HG02885 (cell line): ENCODE measurements around the gene SUFU.

ENCODE experiments used
- ATAC-seq: cut with Tn5 transposase; IDR thresholded peaks from one replicate; pipeline ENCODE4 v1.9.1; 2021; ENCODE audit warnings: mild to moderate bottlenecking; ENCODE audit not compliant: unreplicated experiment, poor library complexity

Gene SUFU

DNA sequence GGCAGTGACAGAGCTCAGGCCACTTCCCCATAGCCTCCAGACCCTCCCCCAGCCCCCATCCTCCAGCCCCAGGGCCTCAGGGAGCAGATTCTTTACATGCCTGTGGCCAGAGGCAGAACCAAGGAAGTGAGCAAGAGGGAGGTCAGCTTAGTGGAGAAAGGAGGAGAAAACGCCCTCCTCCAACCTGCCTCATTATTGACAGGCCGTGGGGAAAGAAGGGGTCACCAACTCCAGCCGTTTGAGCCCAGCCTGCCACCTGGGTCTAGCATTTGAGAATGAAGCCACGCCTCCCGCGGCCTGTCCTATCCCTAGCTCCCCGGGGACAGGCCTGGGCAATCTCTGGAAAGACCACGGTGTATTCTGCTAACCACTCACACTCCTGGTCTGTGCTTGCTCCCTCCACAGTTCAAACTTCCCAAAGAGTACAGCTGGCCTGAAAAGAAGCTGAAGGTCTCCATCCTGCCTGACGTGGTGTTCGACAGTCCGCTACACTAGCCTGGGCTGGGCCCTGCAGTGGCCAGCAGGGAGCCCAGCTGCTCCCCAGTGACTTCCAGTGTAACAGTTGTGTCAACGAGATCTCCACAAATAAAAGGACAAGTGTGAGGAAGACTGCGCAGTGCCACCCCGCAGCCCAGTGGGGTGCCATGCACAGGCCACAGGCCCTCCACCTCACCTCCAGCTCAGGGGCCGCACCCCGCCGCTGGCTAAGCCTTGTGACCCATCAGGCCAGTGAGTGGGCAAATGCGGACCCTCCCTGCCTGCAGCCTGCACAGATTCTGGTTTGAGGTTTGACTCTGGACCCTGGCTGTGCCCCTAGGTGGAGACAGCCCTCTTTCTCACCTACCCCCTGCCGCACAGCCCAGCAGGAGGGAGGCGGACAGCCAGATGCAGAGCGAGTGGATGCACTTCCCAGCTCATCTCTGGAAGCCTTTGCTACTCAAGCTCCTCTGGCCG is 126.2 kb downstream of the SUFU start:
- no peak for ATAC-seq

DNA sequence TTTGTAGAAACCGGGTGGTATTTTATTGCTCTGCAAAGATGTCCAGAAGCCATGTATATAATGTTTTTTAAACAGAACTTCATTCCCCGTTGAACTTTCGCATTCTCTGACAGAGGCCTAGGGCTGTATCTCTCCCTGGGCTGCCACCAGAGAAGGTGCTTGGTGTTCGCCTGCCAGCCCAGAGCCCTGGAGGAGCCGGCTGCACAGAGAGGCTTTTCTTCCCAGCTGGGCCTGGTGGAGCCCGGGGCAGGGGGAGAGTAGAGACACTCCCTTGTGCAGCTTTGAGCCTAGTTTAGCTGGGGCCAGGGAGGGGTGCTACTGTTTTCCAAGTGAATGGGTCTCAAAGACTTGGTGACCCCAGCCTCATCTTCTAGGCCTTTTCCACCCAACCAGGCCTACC is 126.9 kb downstream of the SUFU start:
- no peak for ATAC-seq

DNA sequence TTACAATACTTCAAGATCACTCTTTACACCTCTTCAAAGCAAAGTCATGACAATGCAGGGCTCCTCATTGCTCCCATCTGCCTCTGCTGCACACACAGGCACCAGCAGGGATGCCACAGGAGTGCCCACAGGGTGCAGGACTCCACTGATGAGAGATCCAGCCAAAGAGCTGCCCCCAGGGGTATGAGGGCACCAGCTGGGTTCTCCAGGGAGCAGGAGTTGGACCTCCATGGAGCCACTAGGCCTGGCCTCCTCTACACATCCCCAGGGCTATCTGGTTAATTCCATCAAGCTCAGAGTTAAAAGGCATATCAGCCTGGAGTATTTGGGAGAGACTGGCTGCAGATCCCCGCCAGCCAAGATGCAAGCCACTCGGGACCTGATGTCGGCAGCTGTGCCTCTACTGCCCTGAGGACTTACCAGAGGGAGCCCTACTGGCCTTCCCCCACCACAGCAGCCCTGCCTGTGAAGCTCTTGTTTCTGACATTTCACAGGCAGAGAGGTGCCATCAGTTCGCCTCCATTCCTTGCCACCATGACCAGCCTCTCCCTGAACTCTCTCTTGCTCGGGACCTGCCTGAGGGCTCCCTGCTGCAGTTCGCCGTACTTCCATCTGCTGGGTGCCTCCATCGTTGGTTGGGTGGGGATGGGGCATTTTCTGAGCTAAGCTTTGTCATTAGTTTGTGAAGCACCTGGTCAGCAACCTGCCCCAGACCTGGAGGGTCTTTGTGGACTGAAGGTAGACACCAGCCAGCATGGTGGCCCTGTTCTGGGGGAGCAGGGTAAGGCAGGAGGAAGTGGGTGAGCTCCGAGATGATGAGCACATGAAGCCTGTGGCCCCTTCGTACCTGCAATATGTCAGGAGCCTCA is 128.0 kb downstream of the SUFU start:
- ATAC-seq, result no peak

DNA sequence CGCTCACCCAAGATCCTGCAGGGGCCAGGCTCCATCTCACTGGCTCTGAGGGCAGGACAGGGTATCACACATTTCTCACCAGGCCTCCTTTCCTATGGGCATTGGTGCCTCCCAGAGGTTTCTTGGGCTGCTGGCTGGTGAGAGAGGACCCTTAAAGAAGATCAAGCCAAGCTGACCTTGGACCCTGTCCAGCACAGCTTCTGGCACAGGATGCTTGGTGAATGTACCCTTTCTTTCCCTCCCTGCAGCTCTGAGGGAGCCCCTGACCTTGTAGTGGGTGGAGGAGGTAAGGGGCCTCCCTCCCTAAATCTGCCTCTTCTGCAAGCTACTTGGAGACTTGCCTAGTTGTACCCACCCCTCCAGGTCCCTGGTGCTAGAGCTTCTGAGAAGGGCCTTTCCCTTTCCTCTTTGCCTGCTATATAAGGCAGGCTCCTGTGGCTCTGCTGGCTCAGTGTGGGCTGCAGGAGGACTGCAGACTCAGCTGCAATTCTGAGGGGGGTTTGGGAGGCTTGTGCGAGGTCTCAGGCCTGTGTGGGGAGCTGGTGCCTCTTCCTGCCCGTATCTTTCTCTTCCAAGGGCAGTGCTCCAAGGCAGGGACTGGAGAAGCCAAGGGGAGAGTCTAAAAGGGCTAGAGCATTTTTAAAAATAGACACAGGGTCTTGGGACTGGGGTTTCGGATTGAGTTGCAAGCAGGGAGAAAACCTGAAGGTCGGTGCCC is 128.8 kb downstream of the SUFU start:
- no peak for ATAC-seq

DNA sequence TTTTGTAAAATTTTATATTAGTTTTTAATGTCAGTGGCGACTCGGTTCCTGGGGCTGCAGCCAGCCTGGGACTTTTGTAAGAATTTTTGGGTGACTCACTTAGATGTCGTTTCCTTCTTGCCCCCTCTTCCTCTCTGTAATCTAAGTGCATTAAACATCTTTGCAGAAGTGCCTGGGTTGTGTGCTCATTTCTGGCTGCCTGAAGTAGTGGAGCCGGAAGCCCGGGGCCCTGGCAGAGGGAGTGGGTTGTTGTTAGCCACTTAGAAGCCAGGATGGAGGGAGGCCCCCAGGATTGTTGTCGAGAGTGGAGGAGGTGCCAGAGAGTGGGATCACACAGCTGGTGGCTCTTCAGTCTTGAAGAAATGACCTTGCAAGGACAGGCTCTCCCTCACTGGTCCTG is 129.5 kb downstream of the SUFU start:
- ATAC-seq, result no peak

DNA sequence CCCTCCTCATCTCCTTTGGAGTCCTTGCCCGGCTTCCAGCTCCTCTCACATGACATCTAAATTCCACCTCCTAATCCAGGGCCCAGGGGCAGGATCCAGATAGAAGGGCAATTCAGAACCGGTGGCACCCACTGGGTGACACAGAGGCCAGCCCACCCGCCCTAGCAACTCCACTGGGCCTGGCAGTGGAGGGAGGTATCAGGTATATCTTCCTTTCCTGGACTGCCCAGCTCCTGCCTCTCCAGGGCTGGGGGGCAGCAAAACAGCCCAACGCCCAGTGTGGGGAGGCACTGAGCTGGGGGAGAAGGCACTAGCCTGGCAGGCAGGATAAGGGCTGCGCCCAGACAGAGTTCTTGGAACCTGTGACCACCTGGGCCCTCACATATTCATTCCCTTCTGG is 130.1 kb downstream of the SUFU start:
- no peak for ATAC-seq

DNA sequence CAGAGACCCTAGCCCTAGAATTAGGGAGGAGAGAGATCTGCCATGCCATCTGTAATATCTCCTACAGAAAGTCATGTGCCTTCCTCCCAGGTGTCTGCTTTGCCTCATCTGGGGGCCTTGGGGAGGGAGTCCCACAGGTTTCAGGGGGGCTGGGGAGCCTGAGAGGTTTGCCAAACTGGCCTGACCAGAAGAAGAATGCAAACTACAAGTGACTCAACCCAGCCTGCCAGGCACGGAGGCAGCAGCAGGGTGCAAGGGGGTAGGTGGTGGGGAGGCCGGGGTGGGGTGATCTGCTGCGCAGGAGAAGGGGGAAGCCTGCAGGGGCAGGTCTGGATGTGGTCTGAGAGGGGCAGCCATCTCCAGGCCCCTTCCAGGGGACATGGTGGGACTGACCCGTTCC is 130.9 kb downstream of the SUFU start:
- ATAC-seq, result no peak

DNA sequence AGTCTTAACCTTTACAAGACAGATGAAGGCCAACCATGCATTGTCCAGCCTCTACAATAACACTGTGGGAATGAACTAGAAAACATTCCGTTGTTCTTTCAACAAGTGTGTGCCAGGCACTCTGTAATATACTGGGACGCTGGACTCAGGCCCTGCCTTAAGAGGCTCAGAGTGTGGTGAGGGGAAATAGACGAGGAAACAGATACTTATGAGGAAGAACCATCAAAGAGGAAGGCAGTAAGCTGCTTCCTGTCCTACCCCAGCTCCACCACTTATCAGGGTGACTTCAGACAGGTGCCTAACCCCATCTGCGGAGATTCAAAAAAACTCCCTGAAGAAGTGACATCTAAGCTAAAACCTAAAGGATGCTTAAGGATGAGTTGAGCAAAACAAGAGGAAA is 131.6 kb downstream of the SUFU start:
- ATAC-seq, result no peak

DNA sequence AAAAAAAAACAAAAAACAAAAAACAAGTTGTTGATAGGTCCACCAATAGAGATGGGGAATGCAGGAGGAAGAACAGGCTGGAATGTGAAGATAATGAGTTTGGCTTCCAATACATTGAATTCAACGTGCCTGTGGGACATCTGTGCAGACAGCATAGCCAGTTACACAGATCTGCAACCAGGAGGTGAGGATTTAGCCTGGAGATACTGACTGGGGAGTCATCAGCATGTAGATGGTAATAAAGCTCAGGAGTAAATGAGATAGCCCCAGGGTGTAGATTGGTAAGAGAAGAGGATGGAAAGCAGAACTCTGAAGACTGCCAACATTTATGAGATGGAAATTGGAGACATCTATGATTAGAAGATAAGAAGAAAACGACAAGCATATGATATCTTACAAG is 135.8 kb downstream of the SUFU start:
- no peak for ATAC-seq

DNA sequence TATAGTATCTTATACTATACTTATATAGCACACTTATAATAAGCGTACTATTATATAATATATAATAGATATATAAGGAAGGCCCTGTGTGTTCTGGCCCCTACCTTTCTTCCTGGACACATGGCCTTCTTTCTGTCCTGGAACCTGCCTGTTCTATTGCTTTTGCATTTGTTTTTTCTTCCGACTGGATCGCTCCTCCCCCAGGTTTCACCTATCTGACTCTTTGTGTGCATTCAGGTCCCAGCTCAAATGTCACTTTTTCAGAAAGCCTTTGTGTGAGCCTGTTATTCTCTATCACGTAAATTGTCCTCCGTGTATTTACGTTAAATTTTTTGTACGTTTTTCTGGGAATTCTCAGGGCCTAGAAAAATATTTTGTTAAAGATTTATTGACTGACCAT is 137.6 kb downstream of the SUFU start:
- no peak for ATAC-seq

DNA sequence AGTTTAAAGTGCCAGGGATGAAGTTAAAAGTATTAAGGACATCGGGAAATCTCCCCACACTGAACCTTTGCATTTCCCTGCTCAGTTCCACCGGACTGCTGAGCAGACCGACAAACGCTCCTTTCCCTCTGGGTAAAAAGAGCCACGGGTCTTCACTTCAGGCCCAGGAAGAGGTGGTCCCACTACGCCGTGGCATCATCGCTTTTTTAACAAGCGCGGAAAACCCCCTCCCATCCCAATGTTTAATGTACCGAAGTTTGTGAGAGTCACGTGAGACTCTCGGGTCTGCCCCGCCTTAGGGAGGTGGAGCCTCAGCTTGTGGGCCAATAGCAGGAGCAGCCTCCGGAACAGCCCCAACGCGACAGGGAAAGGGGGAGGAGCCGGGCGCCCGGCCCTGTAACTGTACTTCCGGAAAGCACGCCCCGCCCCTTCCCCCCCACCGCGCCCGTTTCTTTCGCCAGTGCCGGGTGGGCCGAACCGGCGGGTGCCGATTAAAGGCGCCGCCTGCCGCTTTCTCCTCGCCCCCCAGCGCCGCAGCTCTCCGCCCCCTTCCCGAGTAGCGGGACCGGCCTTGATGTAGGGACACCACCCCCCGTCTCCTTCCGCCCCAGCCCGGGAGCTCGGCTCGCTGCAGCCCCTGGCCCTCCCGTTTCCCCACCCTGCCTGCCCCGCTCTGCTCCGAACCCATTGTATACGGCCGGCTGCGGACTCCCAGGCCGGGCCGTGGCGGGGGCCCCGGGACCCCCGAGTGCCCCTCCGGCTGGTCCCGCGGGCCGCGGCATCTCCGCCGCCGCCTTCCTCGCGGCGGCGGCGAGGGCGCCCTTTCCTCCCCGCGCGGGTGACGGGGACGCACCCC is 138.3 kb downstream of the SUFU start:
- ATAC-seq, result peak; percentile 65

DNA sequence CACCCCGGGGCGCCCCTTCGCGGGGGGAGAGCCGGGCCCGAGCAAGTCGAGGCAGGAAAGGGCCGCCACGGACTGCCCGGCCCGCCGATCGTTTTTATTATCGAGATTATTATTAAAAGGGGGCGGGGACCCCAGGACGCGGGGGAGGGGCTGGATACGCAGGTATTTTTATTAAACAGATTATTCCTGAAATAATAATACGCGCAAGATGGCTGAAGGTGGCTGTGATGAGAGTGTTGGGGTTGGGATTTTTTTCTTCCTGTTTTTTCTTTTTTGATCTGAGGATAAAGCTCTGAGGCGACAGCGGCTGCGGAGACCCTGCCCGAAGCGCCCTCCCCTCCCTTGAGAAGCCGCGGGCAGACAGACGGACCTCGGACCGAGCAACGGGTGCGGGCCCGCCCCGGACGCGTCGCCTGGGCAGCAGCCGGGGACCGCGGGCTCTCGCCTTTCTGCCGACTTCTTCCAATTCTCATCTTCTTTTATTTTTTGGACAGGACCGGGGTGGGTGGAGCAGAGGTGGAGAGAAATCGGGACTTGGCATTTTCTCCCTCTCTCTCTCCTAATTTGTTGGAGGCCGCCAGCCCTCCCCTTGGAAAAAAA is 139.1 kb downstream of the SUFU start:
- ATAC-seq, result no peak

DNA sequence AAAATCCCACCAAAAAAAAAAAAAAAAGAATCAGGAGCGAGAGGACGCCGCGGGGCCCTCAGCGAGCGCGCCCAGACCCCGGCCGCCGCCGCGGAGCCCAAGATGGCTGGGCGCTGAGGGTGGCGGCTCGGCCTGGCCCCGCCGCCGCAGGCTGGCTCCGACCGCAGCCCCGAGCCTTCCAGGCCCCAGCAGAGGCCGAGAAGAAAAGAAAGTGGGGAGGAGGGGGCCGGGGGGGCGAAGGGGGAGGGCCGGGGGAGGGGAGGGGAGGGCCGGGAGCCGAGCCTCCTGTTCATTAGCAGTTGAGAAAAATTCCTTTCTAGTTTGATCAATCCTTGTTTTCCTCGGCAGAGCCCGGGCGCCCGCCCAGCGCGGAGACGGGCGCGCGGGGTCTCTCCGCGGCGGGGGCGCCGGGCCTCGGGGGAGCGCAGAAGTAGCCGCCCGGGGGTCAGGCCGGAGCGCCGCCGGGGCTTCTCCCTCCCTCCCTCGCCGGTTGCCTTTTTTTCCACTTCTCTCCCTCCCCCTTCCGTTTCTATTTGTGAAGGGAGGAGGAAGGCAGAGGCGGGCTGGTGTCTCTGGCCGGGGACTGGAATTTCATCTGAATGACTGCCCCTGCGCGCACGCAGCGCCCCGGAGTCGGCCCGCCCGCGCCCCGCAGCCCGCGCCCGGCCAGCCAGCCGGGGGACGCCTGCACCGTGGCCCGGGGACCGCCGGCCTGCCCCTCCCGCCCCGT is 139.7 kb downstream of the SUFU start:
- peak; percentile 6 for ATAC-seq

DNA sequence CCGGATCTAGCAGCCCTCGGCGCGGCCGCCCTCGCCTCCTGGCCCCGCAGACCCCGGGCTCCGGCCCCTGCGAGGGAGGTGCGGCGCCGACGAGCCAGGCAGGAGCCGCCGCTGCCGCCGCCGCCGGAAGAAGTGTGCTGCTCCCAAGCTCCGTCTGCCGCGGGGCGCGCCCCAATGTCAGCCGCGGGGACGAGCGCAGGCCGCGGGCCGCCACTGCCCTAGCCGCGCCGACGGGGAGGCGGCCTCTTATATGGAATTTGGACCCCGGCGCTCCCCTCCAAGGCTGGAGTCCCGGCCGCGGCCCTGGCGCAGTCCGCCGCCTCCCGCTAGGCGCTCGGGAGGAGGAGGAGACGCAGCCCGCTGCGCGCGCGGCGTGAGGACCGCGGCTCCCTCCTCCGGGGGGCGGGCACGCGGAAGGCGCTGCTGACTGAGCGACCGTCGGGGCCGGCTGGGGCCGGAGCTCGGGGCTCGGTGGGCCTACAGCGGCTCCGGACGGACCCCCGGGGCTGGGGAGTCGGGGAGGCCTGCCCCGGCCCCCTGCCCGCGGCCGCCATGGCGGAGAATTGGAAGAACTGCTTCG is 140.4 kb downstream of the SUFU start, which contains the start of gene TRIM8:
TSS of gene TRIM8 (plus strand) at position 414 of the 580 bp plus-strand sequence. CDS start at position 553, 139 bp downstream.
- ATAC-seq, result peak; percentile 11

DNA sequence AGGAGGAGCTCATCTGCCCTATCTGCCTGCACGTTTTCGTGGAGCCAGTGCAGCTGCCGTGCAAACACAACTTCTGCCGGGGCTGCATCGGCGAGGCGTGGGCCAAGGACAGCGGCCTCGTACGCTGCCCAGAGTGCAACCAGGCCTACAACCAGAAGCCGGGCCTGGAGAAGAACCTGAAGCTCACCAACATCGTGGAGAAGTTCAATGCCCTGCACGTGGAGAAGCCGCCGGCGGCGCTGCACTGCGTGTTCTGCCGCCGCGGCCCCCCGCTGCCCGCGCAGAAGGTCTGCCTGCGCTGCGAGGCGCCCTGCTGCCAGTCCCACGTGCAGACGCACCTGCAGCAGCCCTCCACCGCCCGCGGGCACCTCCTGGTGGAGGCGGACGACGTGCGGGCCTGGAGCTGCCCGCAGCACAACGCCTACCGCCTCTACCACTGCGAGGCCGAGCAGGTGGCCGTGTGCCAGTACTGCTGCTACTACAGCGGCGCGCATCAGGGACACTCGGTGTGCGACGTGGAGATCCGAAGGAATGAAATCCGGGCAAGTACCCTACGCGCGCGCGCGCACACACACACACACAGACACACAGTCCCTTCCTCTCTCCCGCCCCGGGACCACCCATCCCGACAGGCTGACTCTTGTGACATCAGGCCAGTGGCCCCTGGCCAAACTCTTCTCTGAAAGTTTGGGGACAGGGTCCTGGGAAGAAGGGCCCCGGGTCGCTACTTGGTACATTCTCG is 141.0 kb downstream of the SUFU start:
- ATAC-seq, result no peak

DNA sequence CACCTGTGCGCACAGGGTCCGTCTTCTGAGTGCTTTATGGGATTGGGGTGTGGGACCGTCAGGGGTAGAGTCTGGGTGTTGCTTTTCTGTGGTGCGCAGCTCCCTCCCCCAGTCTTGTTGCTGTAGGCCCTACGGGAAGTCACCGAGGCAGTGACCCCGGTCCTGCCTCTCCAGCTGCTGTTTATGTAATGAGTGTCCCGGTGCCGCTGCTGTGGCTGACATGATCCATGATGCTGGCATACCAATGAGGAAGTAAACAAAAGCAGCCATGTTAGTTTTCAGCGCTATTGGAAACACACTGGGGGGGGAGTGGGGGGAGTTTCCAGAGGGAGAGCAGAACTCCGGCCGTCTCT is 141.6 kb downstream of the SUFU start:
- no peak for ATAC-seq

DNA sequence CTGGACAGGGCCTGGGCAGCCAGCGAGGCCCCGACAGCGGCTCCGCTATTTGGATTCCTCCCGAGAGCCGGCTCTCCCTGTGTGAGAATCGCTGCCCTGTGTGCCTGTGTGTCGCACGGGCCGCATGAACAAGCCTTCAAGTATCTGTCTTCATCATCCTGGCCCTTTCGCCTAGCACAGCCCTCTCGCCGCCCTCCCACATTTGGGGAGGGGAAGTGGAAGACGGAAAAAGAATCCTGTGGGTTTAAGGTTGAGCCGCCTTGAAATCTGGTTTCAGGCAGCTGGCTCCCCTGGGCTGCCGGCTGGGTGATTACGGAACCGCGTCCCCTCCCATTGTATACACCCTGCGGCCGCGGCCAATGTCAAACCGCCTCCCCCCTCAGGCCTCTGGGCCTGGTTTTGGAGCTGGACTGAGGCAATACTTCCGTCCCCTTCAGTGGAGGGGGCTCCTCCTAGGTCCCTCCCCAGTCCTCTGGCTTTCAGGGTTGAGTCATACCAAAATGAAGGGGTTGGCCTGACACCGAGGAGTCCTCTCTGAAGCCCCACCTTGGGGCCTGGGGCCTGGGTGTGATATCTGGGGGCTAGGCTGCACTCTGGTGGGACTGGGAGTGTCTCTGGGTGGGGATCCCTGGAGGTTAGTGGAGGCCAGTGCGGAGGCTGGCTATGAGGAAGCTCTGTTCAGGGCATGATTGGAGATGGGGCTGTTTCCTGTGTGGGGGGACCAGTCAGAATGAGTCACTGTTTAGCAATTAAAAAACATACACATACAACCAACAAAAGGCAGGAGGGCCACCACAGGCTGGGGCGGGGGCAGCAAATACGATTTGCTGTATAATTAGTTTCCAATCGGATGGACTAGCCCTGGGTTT is 142.2 kb downstream of the SUFU start:
- peak; percentile 39 for ATAC-seq
